Uterus (tissue), 4 donors: Measurements from ENCODE around the gene MAP2K4. TPM values are rescaled to one million over a fixed set of nuclear protein-coding genes. Genes with fewer than 3 reads are reported as not detected.
"Not testable (repeated sequence)": the region's sequence is repeated elsewhere in the genome, so short reads cannot be mapped to it uniquely, and the experiment has no call there.

Experiments used
- DNase-seq, 2 donors: peaks; one replicate each; pipeline ENCODE4 v3.0.0-alpha.2; 2019 to 2020
- H3K27ac ChIP-seq, 2 donors: fragments of 200-600 bp; sonication (generic); 1 replicate in 1 of 2; 2 replicates in 1 of 2; pipeline ENCODE4 v1.5.1; 2016 to 2018
- H3K27me3 ChIP-seq, 2 donors: fragments of 200-600 bp; sonication (generic); one replicate each; pipeline ENCODE4 v1.5.1; 2018 to 2019; ENCODE audit warnings: control low read depth in 1 of 2
- H3K36me3 ChIP-seq, 2 donors: fragments of 200-600 bp; sonication (generic); one replicate each; pipeline ENCODE4 v1.5.1; 2019; ENCODE audit warnings: control low read depth in 1 of 2
- H3K4me1 ChIP-seq, 2 donors: fragments of 200-600 bp; sonication (generic); one replicate each; pipeline ENCODE4 v1.5.1; 2018 to 2019; ENCODE audit warnings: control low read depth in 1 of 2
- H3K4me3 ChIP-seq, 2 donors: fragments of 200-600 bp; sonication (generic); 1 replicate in 1 of 2; 2 replicates in 1 of 2; pipeline ENCODE4 v1.5.1; 2018 to 2019; ENCODE audit warnings: mild to moderate bottlenecking in 1 of 2
- H3K9me3 ChIP-seq, 2 donors: fragments of 200-600 bp; sonication (generic); one replicate each; pipeline ENCODE4 v1.5.1; 2019; ENCODE audit warnings: control low read depth in 1 of 2
- POLR2A ChIP-seq, 2 donors: fragments of 450-650 bp; IDR thresholded peaks; one replicate each; pipeline ENCODE4 v1.6.1; 2016; ENCODE audit warnings: antibody characterized with exemption in 2 of 2, mild to moderate bottlenecking in 1 of 2, moderate library complexity in 1 of 2
- intact Hi-C: fragments of 100-400 bp; cut with DNase I; formaldehyde crosslinking; loops from one replicate; pipeline ENCODE4 v1.15.1; 2023; ENCODE audit warnings: low total_unique reads
- total RNA-seq, 4 donors: library from RNA; depleted of rRNA in 3 of 4; stranded (reverse); fragments of >200 nt in 3 of 4; gene quantifications; one replicate each; pipeline versions ENCODE4 v1.1.0 to v1.2.4, GENCODE V29; 2014 to 2023
- TF ChIP-seq, protein P1 (sequence below), 4 experiments: fragments of 200-600 bp in 2 of 4; fragments of 450-650 bp in 2 of 4; sonication (generic) in 2 of 4; IDR thresholded peaks; one replicate each; pipeline ENCODE4 v1.5.1; 2016 to 2019; ENCODE audit warnings: antibody characterized with exemption in 4 of 4, mild to moderate bottlenecking in 2 of 4, moderate library complexity in 1 of 4
- donor health status: DM: yes; HTN: yes; CAD: no.

The MAP2K4 gene
- 10 to 100 TPM; 19.4 to 83.9 (median 65.5) TPM for total RNA-seq

DNA sequence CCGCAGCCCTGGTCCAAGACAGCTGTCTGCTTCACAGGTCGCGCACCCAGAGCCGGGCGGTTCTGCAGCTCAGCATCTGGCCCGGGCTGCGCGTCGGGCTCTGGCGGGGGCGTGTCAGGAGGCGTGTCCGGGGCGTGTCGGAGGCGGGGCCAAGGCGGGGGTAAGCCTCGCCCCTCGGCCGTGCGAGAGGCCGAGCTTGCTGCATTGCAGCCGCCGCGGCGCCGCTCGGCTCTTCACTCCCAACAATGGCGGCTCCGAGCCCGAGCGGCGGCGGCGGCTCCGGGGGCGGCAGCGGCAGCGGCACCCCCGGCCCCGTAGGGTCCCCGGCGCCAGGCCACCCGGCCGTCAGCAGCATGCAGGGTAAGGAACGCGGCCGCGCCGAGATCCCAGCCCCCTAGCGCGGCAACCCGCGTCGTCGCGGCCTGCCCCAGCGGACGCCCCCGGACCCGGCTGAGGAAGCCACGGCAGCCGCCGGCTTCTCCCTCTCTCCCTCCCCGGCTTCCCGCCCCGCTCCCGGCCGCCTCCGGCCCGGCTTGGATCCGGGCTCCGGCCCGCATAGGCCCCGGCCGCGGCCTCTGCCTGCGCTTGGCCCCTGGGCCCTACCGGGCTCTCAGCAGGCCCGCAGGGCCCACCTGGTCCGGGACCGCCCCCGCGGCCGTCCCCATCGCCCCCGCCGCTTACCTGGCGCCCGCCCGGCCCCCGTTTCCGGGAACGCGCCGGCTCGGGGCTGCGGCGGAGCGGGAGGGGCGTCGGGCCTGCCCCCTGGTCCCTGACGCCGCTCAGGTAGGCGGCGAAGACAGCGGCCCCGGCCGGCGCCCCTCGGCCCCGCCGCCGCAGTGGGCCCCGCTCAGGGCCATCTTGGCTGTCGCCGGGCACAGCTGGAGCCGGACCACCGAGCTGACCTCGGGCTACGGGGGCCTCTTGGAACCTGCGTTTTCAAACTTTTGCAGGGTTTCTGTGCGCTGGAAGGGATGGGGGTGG, at the start of gene MAP2K4:
TSS of gene MAP2K4 (plus strand) at position 236 of the 981 bp plus-strand sequence. CDS start at position 246, 10 bp downstream.
- peak within 1 kb of the TSS; percentile 82 to 88 for H3K27ac ChIP-seq
- no peaks in the 10 kb centered on the region for H3K36me3 ChIP-seq
- peak within 1 kb of the TSS; percentile 52 to 98 for H3K4me3 ChIP-seq
- H3K9me3 ChIP-seq, result no peaks in the 10 kb centered on the region
- H3K27me3 ChIP-seq, result no peaks in the 10 kb centered on the region
- intact Hi-C loops, result no loop called here
- peak; percentile 88 to 97 for DNase-seq
- TF ChIP-seq, protein P1, sequence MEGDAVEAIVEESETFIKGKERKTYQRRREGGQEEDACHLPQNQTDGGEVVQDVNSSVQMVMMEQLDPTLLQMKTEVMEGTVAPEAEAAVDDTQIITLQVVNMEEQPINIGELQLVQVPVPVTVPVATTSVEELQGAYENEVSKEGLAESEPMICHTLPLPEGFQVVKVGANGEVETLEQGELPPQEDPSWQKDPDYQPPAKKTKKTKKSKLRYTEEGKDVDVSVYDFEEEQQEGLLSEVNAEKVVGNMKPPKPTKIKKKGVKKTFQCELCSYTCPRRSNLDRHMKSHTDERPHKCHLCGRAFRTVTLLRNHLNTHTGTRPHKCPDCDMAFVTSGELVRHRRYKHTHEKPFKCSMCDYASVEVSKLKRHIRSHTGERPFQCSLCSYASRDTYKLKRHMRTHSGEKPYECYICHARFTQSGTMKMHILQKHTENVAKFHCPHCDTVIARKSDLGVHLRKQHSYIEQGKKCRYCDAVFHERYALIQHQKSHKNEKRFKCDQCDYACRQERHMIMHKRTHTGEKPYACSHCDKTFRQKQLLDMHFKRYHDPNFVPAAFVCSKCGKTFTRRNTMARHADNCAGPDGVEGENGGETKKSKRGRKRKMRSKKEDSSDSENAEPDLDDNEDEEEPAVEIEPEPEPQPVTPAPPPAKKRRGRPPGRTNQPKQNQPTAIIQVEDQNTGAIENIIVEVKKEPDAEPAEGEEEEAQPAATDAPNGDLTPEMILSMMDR (IDR thresholded peaks at IDR 0.05), result peak in 2 of 4 experiments; percentile 11 to 12
- TF ChIP-seq POLR2A (IDR thresholded peaks at IDR 0.05), result peak; percentile 88 to 95
- peaks cover 0 to 5% of the 10 kb centered on the region in 2 donors for H3K4me1 ChIP-seq

DNA sequence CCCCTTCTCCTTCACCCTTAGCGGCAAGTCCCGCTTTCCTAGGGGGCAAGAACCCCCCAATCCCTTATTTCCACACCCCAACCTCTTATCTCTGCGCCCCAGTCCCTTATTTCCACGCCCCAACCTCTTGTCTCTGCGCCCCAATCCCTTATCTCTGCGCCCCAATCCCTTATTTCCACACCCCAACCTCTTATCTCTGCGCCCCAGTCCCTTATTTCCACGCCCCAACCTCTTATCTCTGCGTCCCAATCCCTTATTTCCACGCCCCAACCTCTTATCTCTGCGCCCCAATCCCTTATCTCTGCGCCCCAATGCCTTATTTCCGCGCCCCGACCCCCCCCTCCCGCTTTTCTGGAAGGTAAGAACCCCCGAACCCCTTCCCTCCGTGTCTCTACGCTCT, 47.9 kb upstream of the MAP2K4 start:
- H3K4me1 ChIP-seq, H3K27ac ChIP-seq, H3K27me3 ChIP-seq, H3K4me3 ChIP-seq, H3K36me3 ChIP-seq, DNase-seq, H3K9me3 ChIP-seq, intact Hi-C loops: not testable (repeated sequence)

DNA sequence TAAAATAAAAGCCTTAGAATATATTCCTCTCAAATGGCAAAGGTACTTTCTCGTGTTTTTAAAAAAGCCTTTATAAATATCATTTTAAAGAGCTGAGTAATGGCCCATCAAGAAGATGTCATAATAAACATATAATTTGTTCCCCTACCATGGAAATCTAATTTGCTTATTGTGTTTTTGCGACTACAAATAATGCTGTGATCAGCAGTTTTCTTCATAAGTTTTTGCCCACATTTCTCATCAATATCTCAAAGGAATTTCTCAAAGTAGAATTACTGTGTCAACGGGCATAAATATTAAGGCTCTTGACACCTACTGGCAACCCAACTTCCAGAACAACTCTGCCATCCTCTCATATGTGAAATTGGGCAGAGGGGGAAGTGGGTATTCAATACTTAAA, 40.9 kb upstream of the MAP2K4 start:
- intact Hi-C loops, result no loop called here
- H3K4me1 ChIP-seq, result no peaks in the 10 kb centered on the region
- H3K36me3 ChIP-seq, result no peaks in the 10 kb centered on the region
- no peak overlapping the region for H3K27ac ChIP-seq
- DNase-seq, result no peak
- H3K9me3 ChIP-seq, result no peaks in the 10 kb centered on the region
- TF ChIP-seq, protein P1 (IDR thresholded peaks at IDR 0.05), result no peak
- no peak for TF ChIP-seq POLR2A (IDR thresholded peaks at IDR 0.05)
- H3K27me3 ChIP-seq, result no peaks in the 10 kb centered on the region
- no peak overlapping the region for H3K4me3 ChIP-seq

DNA sequence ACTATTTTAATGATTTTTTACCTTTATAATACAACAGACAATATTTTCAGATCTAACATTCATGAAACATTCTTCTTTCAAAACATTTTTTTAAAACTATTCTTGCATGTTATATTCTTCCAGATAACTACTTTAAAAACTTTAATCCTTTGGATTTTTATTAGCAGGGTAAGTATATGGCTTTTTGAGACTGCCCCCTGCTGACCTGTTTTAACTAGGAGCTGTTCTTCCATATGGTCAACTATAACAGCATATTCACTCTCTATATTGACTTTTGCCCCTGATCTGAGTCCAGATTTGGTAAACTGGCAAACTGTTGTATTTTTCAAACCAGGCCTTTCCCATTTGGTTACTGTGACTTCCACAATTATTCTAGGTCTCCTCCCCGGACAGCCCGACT, 39.9 kb upstream of the MAP2K4 start:
- H3K4me1 ChIP-seq, result no peaks in the 10 kb centered on the region
- no peak overlapping the region for H3K27ac ChIP-seq
- no peaks in the 10 kb centered on the region for H3K36me3 ChIP-seq
- TF ChIP-seq, protein P1 (IDR thresholded peaks at IDR 0.05), result no peak
- no peak for TF ChIP-seq POLR2A (IDR thresholded peaks at IDR 0.05)
- intact Hi-C loops, result no loop called here
- H3K4me3 ChIP-seq, result no peak overlapping the region
- DNase-seq, result no peak
- H3K27me3 ChIP-seq, result no peaks in the 10 kb centered on the region
- H3K9me3 ChIP-seq, result no peaks in the 10 kb centered on the region

DNA sequence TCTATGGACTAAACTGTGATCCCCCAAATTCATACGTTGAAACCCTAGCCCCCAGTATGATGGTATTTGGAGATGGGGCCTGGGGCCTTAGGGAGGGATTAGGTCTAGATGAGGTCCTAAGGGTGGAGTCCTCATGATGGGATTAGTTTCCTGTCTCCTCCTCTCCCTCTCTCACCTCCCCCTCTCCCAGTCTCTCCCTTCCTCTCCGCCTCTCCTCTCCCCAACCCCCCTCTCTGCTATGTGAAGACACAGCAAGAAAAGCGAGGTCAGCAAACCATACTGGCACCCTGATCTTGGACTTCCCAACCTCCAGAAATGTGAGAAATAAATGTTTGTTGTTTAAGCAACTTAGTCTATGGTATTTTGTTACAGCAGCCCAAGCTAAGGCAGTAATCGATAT, 38.8 kb upstream of the MAP2K4 start:
- no peak for TF ChIP-seq POLR2A (IDR thresholded peaks at IDR 0.05)
- TF ChIP-seq, protein P1 (IDR thresholded peaks at IDR 0.05), result no peak
- intact Hi-C loops, result no loop called here
- H3K4me1 ChIP-seq, result no peaks in the 10 kb centered on the region
- H3K27me3 ChIP-seq, result no peaks in the 10 kb centered on the region
- no peak for DNase-seq
- no peak overlapping the region for H3K4me3 ChIP-seq
- H3K9me3 ChIP-seq, result no peaks in the 10 kb centered on the region
- H3K36me3 ChIP-seq, result no peaks in the 10 kb centered on the region
- H3K27ac ChIP-seq, result no peak overlapping the region
